Ovary (tissue), 9 donors: Measurements from ENCODE around the gene FGF2. TPM values are rescaled to one million over a fixed set of nuclear protein-coding genes. Genes with fewer than 3 reads are reported as not detected.

ENCODE experiments used
- DNase-seq, 5 donors: peaks; one replicate each; pipeline ENCODE4 v3.0.0-alpha.2; 2019 to 2020
- H3K27ac ChIP-seq, 2 donors: fragments of 200-600 bp; one replicate each; pipeline versions ENCODE4 v1.5.1 to v1.8.0; 2019 to 2022
- H3K27me3 ChIP-seq: fragments of 200-600 bp; one replicate; pipeline ENCODE4 v1.8.0; 2022
- H3K36me3 ChIP-seq: fragments of 200-600 bp; sonication (generic); one replicate; pipeline ENCODE4 v1.5.1; 2019
- H3K4me1 ChIP-seq: one replicate; pipeline ENCODE4 v1.8.1; 2013; ENCODE audit warnings: mild to moderate bottlenecking, moderate library complexity; ENCODE audit not compliant: insufficient read depth
- H3K4me3 ChIP-seq: fragments of 200-600 bp; sonication (generic); one replicate; pipeline ENCODE4 v1.5.1; 2017
- H3K9me3 ChIP-seq, 2 donors: fragments of 200-600 bp in 1 of 2; sonication (generic) in 1 of 2; one replicate each; pipeline versions ENCODE4 v1.5.1 to v1.8.1; 2013 to 2019; ENCODE audit warnings: mild to moderate bottlenecking in 1 of 2, moderate library complexity in 1 of 2
- CTCF ChIP-seq, 3 donors: fragments of 450-650 bp in 2 of 3; fragments of 200-600 bp in 1 of 3; IDR thresholded peaks; one replicate each; pipeline versions ENCODE4 v1.5.1 to v1.8.0; 2016 to 2022; ENCODE audit warnings: antibody characterized with exemption in 3 of 3, mild to moderate bottlenecking in 1 of 3
- EP300 ChIP-seq: sonication (generic); formaldehyde crosslinking; IDR thresholded peaks from one replicate; pipeline ENCODE4 v1.6.1; 2017; ENCODE audit warnings: antibody characterized with exemption
- POLR2A ChIP-seq: fragments of 450-650 bp; IDR thresholded peaks from one replicate; pipeline ENCODE4 v1.6.1; 2017; ENCODE audit warnings: antibody characterized with exemption, mild to moderate bottlenecking, moderate library complexity
- WGBS, 3 donors: extraction: QIAGEN DNeasy Blood & Tissue Kit in 1 of 3; methylation state at CpG; one replicate each; pipeline versions ENCODE4 v1.1.5 to v1.1.7; 2013 to 2017; 5-methylcytosine and 5-hydroxymethylcytosine counted together
- intact Hi-C, 4 donors: fragments of 100-400 bp; cut with DNase I; formaldehyde crosslinking; loops; one replicate each; pipeline versions ENCODE4 v1.11.0 to v1.15.1; 2022 to 2023
- polyA plus RNA-seq, 2 donors: library from polyadenylated mRNA; stranded (reverse); fragments of 200-250 nt in 1 of 2; fragments of 350-450 nt in 1 of 2; fragmentation: Illumina TruSeq in 1 of 2; extraction: RNeasy Lipid Tissue Mini Kit (QIAGEN cat#74804) in 1 of 2; gene quantifications; one replicate each; pipeline ENCODE4 v1.2.3, GENCODE V29; 2013 to 2014
- total RNA-seq, 7 donors: library from RNA; depleted of rRNA in 2 of 7; stranded (reverse); fragments of >200 nt in 2 of 7; fragmentation: NEBNext Ultra II Directional in 3 of 7; extraction: Animal tissue kit (Norgen Biotek cat#: 25700) in 3 of 7; gene quantifications; one replicate each; pipeline versions ENCODE4 v1.1.0 to v1.2.4, GENCODE V29; 2016 to 2023
- donor health status: DM: no; HTN: no; CAD: no; lungs with moderate emphysema.
- donor health status: DM: no; HTN: no; CAD: no.
- donor health status: Bipolar disorder and iron deficiency.
- donor health status: DM: yes; HTN: yes; CAD: no.
- donor health status: DM: no; HTN: no; CAD: no.
- donor health status: DM: yes; HTN: yes; CAD: no.

The FGF2 gene
- total and polyA plus RNA-seq, 9 donors = 7.4 to 36.0 (median 22.4) TPM

DNA sequence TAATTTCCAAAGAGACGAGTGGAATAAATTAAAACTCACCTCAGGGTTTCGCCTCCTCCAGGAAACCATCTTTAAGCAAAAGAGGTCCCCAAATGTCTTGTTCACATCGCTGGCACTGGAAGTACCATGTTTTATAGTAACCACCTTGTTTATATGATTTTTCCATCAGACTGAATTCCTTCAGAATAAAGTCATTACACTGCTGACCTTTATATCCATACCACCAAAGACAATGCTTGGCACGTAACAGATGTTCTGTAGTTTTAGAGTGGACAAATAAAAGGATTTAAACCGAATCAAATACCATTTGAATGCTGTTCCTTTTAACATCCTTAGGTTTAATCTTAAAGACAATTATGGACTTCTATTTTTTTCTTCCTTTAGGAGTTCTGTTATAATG lies 91.1 kb downstream of the FGF2 start:
- WGBS, 3 donors = 91 to 92% (median 91%) methylated on average over 5 of the region's 5 CpGs
- H3K4me3 ChIP-seq = no peak overlapping the region
- H3K4me1 ChIP-seq = peaks cover 3% of the 10 kb centered on the region
- DNase-seq = no peak
- intact Hi-C loops = no loop called here
- no peaks in the 10 kb centered on the region for H3K36me3 ChIP-seq
- no peaks in the 10 kb centered on the region for H3K9me3 ChIP-seq
- H3K27me3 ChIP-seq = no peaks in the 10 kb centered on the region
- TF ChIP-seq EP300 (no peak), POLR2A (no peak), CTCF (IDR thresholded peaks at IDR 0.05) (no peak)
- no peak overlapping the region for H3K27ac ChIP-seq

DNA sequence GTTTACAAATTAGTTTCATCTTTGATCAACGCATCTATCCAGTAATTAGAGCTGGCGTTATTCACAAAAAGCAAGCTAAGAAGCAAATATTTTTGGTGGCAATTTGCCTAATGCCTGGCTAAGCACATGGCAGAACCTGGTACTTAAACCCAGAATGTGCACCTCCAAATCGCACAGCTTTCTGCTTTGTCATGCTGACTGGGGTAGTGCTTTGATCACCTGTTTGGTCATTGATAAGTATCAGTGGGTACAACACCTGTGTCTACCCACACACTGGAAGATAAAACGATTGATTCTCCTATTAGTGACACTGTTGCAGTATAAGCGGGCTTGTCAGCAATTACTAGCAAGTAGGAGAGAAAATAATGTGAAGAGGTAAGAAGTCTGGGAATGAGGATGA lies 93.8 kb downstream of the FGF2 start:
- DNase-seq = no peak
- intact Hi-C loops = loop anchor here in 3 of 4 donors (5.0 to 10.0 kb wide), 3 partner anchors 93 to 166 kb away; partner anchors contain the start of gene FGF2 (in 1 of the 3)
- WGBS, 3 donors = 86 to 88% (median 87%) methylated on average over 5 of the region's 5 CpGs
- no peak overlapping the region for H3K4me3 ChIP-seq
- H3K36me3 ChIP-seq = no peaks in the 10 kb centered on the region
- TF ChIP-seq CTCF (IDR thresholded peaks at IDR 0.05) = no peak
- no peak for TF ChIP-seq POLR2A
- no peak for TF ChIP-seq EP300
- H3K27me3 ChIP-seq = no peaks in the 10 kb centered on the region
- peaks cover 8% of the 10 kb centered on the region for H3K4me1 ChIP-seq
- H3K9me3 ChIP-seq = no peaks in the 10 kb centered on the region
- H3K27ac ChIP-seq = no peak overlapping the region

GRCh38 chr4:122921300-122921699 lies 94.7 kb downstream of the FGF2 start:
- no peak overlapping the region for H3K27ac ChIP-seq
- peaks cover 8% of the 10 kb centered on the region for H3K4me1 ChIP-seq
- no peaks in the 10 kb centered on the region for H3K36me3 ChIP-seq
- WGBS, 3 donors = 85 to 92% (median 86%) methylated on average over 5 of the region's 5 CpGs
- DNase-seq = no peak
- peak overlapping the region; percentile 92 for H3K4me3 ChIP-seq
- H3K9me3 ChIP-seq = no peaks in the 10 kb centered on the region
- H3K27me3 ChIP-seq = no peaks in the 10 kb centered on the region
- intact Hi-C loops = loop anchor here in 3 of 4 donors (5.0 to 10.0 kb wide), 3 partner anchors 94 to 166 kb away; partner anchors contain the start of gene FGF2 (in 1 of the 3)
- TF ChIP-seq EP300 = no peak
- no peak for TF ChIP-seq CTCF (IDR thresholded peaks at IDR 0.05)
- no peak for TF ChIP-seq POLR2A

GRCh38 chr4:122921971-122922876 lies 95.6 kb downstream of the FGF2 start, which contains the start of gene NUDT6:
Gene NUDT6, minus strand, starts transcription at chr4:122922597. Its CDS starts 25 bp downstream, at chr4:122922572.
- no peak for TF ChIP-seq POLR2A
- peak; percentile 46 to 76 (median 52) for DNase-seq
- H3K9me3 ChIP-seq = no peaks in the 10 kb centered on the region
- peaks cover 8% of the 10 kb centered on the region for H3K4me1 ChIP-seq
- no peaks in the 10 kb centered on the region for H3K27me3 ChIP-seq
- H3K36me3 ChIP-seq = no peaks in the 10 kb centered on the region
- intact Hi-C loops = loop anchor here in 3 of 4 donors (5.0 to 10.0 kb wide), 3 partner anchors 95 to 167 kb away; partner anchors contain the start of gene FGF2 (in 1 of the 3)
- peak within 1 kb of the TSS; percentile 28 to 31 for H3K27ac ChIP-seq
- WGBS, 3 donors = 0% methylated on average over 53 to 63 of the region's 63 CpGs
- H3K4me3 ChIP-seq = peak within 1 kb of the TSS; percentile 92
